IMR-90 (cell line): ENCODE data around the gene CACNA2D1.

ENCODE experiments used
- BHLHE40 ChIP-seq: fragments of 150-350 bp; IDR thresholded peaks from 2 replicates; pipeline ENCODE4 v1.6.1; 2016; ENCODE audit warnings: mild to moderate bottlenecking, low read depth, low read length
- CEBPB ChIP-seq: IDR thresholded peaks from 2 replicates; pipeline ENCODE4 v1.6.1; 2012; ENCODE audit warnings: low read depth, low read length, improper control_type of control experiment
- CTCF ChIP-seq: conservative IDR thresholded peaks from 2 replicates; pipeline ENCODE4 v1.5.1; 2012; ENCODE audit warnings: mild to moderate bottlenecking, low read depth, low read length, improper control_type of control experiment
- MAZ ChIP-seq: IDR thresholded peaks from 2 replicates; pipeline ENCODE4 v1.6.1; 2012; ENCODE audit warnings: low read depth, mild to moderate bottlenecking, low read length, improper control_type of control experiment, moderate library complexity, borderline replicate concordance
- POLR2A ChIP-seq: IDR thresholded peaks from 2 replicates; pipeline ENCODE4 v1.6.1; 2012; ENCODE audit warnings: mild to moderate bottlenecking, low read depth, low read length
- RCOR1 ChIP-seq: IDR thresholded peaks from 2 replicates; pipeline ENCODE4 v1.6.1; 2012; ENCODE audit warnings: mild to moderate bottlenecking, low read length, improper control_type of control experiment; ENCODE audit not compliant: insufficient replicate concordance
- RFX5 ChIP-seq: IDR thresholded peaks from 2 replicates; pipeline ENCODE4 v1.8.0; 2012; ENCODE audit warnings: low read depth, mild to moderate bottlenecking, low read length, moderate library complexity

GRCh38 chr7:82382276-82382675 lies 61.3 kb downstream of the CACNA2D1 start:
- TF ChIP-seq MAZ (no peak), CTCF (no peak), RFX5 (no peak), BHLHE40 (no peak), POLR2A (no peak), CEBPB (no peak), RCOR1 (no peak)
